HEK293T (cell line): Measurements from ENCODE around the gene RELT.

Experiments used
- ARNT ChIP-seq: fragments of 450-650 bp; IDR thresholded peaks from 2 replicates; pipeline ENCODE4 v1.6.1; 2017; ENCODE audit warnings: mild to moderate bottlenecking
- BHLHE40 ChIP-seq: fragments of 450-650 bp; IDR thresholded peaks from 2 replicates; pipeline ENCODE4 v1.6.1; 2016; ENCODE audit warnings: mild to moderate bottlenecking, moderate library complexity, borderline replicate concordance
- ELF4 ChIP-seq: fragments of 450-650 bp; IDR thresholded peaks from 2 replicates; pipeline ENCODE4 v1.6.1; 2017; ENCODE audit warnings: antibody characterized with exemption
- FOXA1 ChIP-seq: fragments of 450-650 bp; IDR thresholded peaks from 2 replicates; pipeline ENCODE4 v1.6.1; 2016; ENCODE audit warnings: mild to moderate bottlenecking
- FOXM1 ChIP-seq: fragments of 450-650 bp; IDR thresholded peaks from 2 replicates; pipeline ENCODE4 v1.6.1; 2017; ENCODE audit warnings: mild to moderate bottlenecking, borderline replicate concordance
- L3MBTL2 ChIP-seq: fragments of 450-650 bp; conservative IDR thresholded peaks from 2 replicates; pipeline ENCODE4 v1.6.1; 2016; ENCODE audit warnings: mild to moderate bottlenecking
- NFRKB ChIP-seq: fragments of 450-650 bp; IDR thresholded peaks from 2 replicates; pipeline ENCODE4 v1.6.1; 2016; ENCODE audit warnings: mild to moderate bottlenecking, moderate library complexity
- SP1 ChIP-seq: fragments of 450-650 bp; IDR thresholded peaks from 2 replicates; pipeline ENCODE4 v1.6.1; 2017
- SUZ12 ChIP-seq: fragments of 450-650 bp; IDR thresholded peaks from 2 replicates; pipeline ENCODE4 v1.6.1; 2016; ENCODE audit warnings: mild to moderate bottlenecking
- TARDBP ChIP-seq: fragments of 450-650 bp; IDR thresholded peaks from 2 replicates; pipeline ENCODE4 v1.6.1; 2016

DNA sequence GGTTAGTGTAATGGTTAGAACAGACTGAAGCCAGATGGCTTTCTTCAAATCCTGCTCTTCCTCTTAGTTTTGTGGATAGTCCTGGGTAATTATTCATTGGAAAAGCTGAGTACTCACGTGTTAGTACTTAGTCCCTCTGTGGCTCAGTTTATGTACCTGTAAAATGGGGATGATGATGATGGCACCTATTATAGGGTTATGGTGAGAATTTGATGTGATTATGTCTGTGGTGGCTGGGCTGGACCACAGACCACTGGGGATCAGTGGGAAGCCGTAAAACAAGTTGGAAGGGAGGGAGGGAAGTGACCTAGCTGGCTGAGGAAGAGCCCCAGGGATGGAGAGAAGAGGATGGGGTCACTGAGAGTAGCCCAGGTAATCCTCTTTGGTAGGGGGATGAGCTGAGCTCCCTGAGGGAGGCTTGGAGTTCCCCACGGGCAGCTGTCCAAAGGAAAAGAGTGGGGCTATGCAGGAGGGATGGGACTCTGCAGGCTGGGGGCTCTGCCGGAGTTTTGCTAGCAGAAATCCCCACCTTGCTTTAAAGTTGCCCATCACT is 48.3 kb upstream of the RELT start:
- TF ChIP-seq SUZ12: no peak
- TF ChIP-seq FOXA1: no peak
- no peak for TF ChIP-seq TARDBP
- TF ChIP-seq ELF4: no peak
- no peak for TF ChIP-seq SP1
- TF ChIP-seq ARNT: no peak
- no peak for TF ChIP-seq FOXM1
- no peak for TF ChIP-seq L3MBTL2
- TF ChIP-seq NFRKB: no peak
- no peak for TF ChIP-seq BHLHE40
